Muscle of back (tissue), 11 donors: ENCODE results near the gene INPP4B. TPM values are rescaled to one million over a fixed set of nuclear protein-coding genes. Genes with fewer than 3 reads are reported as not detected.
A peak's percentile ranks its signal among the peaks of the same experiment; 100 is the strongest.
"Not testable (repeated sequence)": the region's sequence is repeated elsewhere in the genome, so short reads cannot be mapped to it uniquely, and the experiment has no call there.

ENCODE experiments used
- DNase-seq, 3 donors: peaks; one replicate each; pipeline versions ENCODE4 v3.0.0 to v3.0.0-alpha.2; 2013
- polyA plus RNA-seq, 10 donors: library from polyadenylated mRNA; unstranded; fragments of 120-200 nt; gene quantifications; one replicate each; pipeline ENCODE4 v1.2.1, GENCODE V29; 2013; ENCODE audit not compliant: insufficient read length in 10 of 10

Gene INPP4B
- polyA plus RNA-seq, 10 donors: 24.9 to 49.1 (median 31.6) TPM

DNA sequence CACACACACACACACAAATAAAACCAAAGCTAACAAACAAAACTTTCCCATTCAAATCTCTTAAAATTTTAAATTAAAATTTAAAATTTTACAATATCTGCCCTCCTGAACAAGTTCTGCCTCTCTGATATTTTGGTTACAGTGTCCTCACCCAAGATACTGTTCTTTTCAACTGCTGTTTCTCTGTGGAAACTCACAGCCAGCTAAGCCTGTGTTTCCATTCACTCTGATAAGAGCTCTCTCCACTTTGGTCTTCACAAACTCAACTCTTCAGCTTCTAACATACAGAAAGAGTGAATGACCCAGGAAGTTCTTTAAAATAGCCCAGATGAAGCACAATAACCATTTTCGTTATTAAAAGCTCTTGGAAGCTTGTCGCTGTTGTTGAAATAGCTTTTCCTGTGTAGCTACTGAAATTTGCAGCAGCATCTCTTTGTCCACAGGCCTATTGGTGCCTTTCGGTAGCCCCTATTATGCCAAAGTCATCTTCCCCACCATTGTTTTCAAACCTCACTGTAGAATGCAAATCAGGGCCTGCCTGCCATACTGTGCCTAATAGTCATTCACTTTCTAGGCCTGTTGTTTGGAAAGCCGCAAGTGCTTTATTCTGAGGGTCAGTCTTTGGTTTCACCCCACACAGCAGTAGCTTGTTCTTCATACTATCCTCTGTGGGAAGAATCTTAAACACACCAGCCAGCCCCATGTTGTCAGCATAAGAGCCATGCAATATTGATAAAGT is 19.4 kb downstream of the INPP4B start:
- no peak for DNase-seq

DNA sequence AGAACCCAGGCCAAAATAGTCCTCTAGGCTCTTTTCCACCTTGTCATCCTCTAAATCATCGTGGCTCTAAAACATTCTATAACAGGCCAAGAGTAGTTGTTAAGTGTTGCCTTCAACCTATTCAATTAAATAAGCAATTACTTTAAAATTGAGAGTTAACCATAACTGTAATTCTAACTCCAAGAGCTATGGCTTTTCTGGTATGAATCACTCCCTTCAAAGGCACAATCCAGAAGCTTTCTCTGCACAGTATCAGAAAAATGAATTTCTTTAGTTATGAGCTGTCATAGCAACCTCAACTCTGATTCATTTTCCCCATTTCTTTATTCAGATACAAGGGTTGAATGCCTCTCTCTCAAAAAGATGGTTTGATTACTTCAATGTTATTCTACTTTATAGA is 21.7 kb downstream of the INPP4B start:
- DNase-seq: peak in 1 of 3 donors; percentile 5

DNA sequence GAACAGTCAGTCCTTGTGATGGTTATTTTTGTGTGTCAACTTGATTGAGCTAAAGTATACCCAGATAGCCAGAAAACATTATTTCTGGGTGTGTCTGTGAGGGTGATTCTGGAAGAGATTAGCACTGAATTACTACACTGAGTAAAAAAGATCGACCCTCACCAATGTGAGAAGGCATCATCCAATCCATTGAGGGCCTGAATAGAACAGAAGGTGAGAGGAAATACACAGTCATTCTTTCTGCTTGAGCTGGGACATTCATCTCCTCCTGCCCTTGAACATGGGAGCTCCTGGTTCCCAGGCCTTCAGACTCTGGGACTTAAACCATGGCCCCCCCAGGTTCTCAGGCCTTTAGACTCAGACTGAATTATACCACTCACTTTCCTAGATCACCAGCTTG is 22.3 kb downstream of the INPP4B start:
- no peak for DNase-seq

DNA sequence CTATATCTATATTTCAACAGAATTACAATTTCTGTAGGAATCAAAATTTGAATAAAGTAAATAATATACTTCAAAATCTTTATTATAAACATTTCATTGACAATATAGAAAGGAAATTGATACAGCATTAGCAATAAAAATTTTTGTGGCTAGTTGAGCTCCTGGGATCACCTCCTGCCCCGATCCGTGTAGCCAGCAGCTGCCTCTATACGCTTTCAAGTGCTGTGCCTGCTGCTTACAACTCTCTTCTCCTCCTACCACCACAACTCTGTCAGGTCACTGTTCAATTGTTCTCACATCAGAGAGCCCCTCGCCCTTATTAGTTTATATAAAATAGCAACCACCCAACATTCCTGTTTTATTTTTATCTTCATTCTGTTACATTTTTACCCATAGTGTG is 27.6 kb downstream of the INPP4B start:
- no peak for DNase-seq

DNA sequence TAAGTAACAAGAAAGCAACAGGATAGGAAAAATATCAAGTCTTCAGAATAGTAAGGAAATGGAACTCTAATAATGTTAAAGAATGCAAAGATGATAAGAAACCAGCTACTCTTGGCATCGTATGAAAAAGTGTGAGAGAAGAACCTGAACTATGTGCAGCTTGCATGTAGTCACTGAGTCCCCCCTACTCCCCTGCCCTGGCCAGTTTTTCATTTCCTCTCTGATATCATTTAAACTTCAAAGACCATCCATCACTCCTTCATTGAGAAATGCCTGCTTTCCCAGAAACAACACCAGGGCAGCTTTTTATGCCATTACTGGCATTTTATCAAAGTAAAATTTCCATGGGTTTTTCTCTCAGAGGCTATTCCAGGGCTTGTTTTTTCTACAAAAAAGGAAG is 28.1 kb downstream of the INPP4B start:
- DNase-seq: peak in 1 of 3 donors; percentile 35

DNA sequence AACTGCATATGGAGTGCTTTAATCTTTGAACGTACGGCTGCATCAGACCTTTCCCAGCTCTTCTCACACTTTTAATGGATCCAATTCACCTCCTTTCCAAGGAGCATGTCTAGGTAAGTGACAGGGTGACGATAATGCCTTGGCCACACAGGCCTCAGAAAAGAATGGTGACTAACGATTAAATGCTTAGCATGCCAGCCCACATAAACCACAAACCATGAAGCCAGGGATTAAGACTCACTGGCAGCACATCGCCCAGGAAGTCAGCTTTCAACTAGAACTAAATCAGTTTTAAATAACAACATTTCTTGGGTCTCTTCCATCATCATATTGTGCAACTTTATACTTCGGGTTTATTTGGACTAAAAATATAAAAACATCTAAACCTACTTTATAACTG is 28.7 kb downstream of the INPP4B start:
- DNase-seq: peak in 2 of 3 donors; percentile 48 to 86

DNA sequence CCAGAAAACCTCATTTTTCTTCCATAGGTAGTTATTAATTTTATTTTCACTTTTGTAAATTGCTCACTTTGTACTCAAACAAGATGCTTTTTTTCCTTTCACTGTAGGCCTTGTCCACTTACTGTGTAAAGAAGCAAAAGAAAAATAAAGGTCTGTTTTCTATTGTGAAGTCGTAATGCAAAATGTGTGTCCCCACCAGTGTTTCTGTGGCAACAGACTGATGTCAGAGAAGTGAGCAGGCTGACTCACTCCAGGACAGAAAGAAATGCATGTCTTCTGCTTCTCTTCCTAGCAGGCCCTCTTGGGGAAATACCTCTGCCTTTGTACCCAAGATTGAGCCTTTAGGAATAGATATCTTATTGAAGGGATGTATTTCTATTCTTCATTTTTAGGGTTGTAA is 30.3 kb downstream of the INPP4B start:
- peak in 2 of 3 donors; percentile 9 to 33 for DNase-seq

DNA sequence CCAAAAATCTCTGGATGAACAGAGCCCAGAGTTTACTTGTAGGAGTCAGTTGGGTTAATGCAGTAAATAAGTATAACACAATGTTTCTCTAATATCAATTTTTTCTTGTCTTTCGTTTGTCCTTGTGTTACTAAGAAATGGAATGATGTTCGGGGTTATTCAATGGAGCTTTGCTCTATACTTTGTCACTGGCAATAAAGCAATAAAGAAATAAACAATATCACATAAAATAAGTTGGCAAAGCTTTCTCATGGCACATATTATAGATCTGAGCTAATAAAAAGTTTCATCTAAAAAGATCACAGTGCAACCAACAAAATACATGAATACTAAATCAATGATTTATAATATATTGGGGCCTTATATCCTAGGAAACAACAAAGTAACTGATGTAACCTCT is 32.7 kb downstream of the INPP4B start:
- no peak for DNase-seq

DNA sequence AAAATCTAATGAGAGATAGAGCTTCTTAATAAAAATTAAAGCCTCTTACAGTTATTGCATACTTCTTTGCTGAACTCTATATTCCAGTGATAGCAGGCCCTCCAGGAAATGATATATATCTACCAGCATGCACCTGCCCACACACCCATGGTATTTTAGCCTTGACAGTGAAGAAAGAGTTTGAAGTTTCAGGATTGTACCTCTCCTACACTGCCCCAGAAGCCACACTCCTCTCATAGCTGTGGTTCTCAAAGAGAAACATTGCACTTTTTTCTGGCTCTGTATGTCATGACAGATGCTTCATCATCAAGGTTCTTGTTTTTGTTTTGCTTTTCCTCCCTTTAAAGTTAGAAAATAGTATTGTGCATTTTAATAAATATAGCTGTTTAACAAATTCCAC is 34.0 kb downstream of the INPP4B start:
- DNase-seq: no peak

DNA sequence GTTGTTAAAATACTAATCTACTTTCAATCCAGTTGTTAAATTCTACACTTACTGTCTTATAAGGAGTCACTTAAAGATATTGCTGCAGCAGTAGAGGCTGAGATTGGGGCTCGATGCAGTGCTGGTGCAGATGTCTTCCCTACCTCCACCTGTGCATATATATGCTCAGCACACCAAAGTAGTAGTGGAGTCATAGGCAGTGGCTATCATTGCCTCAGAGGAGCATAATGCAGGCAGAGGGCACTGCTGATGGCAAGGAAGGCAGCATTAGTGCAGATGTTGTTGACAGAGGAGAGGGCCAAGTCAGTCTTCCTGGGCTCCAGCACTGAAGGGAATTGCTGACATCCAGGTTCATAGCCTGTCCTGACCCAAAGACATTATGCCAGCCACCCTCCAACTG is 35.1 kb downstream of the INPP4B start:
- DNase-seq: no peak

DNA sequence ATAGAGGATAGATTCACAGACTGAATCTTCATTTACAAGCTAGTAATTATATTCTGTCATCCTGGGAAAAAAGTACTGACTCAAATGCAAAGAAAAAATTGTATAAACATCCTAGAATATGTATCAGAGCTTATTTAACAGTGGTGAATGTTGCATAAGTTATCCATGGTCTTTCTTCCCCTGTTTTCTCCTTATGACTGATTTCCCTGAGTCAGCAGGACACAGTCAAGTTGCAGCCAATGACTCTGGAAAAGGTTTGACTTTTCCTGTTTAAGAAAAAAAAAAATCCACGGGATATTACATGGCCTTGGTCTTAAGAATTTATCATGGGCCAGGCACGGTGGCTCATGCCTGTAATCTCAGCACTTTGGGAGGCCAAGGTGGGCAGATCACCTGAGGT is 36.5 kb downstream of the INPP4B start:
- DNase-seq: no peak

DNA sequence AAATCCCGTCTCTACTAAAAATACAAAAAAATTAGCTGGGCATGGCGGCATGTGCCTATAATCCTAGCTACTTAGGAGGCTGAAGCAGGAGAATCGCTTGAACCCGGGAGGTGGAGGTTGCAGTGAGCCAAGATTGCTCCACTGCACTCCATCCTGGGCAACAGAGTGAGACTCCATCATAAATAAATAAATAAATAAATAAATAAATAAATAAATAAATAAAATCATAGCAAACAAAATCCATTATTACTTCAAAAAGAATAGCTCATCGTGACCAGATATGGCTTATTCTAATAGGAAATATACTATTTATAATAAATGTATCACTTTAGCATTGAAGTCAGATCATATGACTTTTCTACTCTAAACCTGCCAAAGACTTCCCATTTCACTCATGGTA is 42.2 kb downstream of the INPP4B start:
- DNase-seq: not testable (repeated sequence)

DNA sequence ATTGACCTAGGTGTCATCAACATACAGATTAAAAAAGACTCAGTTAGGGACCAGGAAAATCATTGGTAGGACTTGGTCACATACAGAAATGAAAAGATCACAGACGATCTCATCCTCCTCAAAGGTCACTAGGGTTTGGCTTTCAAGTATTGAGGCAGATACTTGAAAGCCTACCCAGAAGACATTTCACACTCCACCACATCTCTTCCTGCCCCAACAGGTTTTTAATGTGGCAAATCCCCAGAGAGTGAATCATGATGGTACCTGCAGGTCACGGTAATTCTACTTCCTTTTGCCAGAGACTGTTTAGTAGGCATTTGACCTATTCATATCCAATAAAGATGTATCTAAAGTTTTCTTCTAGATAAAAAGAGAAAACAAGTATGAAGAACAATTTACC is 44.1 kb downstream of the INPP4B start:
- DNase-seq: no peak

DNA sequence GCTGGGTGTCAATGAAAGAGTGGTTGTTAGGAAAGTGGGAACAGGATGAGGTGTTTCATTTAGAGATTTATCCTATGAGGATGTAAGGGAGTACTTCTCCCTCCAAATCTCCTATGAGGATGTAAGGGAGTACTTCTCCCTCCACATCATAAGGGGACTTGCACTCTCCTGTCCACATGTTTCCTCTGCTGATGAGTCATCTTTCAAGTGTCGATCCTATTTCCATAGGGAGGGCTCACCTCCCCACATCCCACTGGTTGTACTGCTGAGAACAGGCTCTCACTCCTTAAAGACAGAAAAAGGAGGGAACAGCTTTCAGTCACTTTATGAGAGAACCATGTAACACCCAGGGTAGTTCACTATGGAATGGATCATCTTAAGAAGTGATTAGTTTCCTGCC is 65.0 kb downstream of the INPP4B start:
- no peak for DNase-seq

DNA sequence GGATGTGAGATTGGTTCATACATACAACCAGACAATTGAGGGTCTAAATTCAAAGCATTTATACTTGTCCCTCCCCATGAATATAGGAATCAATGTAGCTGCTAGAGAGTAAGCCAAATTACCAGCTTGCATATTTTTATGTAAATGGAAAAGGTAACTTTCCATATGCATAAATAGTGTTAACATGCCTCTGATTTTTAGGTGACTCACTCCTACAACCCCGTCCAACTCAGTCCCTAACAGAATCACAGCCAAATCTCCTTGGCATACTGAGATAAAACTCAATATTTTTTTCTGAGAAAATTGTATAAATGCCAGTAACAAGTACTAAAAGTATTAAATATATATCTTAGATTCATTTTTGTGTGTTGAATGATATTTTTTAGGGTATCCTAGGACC is 67.2 kb downstream of the INPP4B start:
- no peak for DNase-seq

DNA sequence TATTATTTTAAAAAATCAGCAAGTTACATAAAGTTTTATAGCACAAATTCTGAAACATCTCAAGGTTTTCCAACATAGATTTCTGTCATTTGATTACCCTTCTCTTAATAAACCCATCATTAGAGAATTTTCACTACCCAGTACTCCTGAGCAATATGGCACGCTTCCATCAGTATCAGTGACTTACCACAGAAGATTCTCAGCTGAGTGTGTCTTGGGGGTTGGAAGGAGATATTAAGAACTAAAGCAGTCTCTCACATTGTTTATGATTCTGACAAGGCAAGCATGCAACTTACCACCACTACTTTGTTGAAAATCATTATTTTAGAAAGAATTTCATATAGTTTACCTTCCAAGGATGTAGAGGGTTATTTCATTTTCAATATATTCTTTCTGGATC is 67.7 kb downstream of the INPP4B start:
- DNase-seq: peak in 1 of 3 donors; percentile 3

DNA sequence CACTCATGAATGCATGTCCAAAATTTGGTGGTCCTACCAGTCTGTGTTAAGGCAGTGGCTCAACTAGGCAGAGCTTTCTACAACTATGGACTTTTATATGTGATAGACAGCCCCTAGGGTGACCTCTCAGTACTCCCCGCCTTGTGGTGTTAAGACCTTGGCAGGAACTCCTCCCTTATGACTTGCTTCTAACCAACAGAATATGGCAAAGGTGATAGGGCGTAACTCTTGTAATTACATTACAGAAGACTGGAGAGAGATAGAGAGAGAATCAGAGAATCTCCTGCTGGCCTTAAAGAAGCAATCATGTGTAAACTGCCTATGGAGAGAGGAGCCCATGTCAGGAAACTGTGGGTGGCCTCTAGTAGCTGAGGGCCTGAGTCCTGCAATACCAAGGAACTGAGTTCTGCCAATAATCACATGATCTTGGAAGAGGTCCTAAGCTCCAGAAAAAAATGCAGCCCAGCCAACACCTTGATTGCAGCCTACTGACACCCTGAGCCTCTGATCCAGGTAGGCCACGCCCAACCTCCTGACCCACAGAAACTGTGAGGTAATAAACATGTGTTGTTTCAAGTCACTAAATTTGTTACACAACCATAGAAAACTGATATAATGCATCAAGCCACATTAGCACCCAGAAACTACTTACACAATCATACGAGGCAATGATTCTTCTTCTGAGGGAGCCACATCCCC is 68.9 kb downstream of the INPP4B start:
- no peak for DNase-seq

DNA sequence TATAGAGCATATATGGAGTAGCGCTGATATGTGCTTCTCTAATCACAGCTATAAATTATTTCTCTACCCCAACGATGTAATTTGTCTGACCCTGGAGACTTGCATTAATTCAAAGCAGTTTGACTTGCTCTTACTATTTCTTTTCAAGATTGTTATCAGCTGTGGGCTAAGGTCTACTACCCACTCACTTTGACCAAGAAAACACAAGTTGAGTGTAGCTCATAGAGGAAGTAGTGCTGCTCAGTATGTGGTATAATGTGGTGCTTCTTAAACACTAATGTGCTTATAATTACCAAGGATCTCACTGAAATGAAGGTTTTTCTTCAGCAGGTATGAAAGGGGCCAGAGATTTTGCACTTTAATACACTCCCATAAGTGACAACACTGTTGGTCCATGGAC is 70.1 kb downstream of the INPP4B start:
- DNase-seq: no peak

DNA sequence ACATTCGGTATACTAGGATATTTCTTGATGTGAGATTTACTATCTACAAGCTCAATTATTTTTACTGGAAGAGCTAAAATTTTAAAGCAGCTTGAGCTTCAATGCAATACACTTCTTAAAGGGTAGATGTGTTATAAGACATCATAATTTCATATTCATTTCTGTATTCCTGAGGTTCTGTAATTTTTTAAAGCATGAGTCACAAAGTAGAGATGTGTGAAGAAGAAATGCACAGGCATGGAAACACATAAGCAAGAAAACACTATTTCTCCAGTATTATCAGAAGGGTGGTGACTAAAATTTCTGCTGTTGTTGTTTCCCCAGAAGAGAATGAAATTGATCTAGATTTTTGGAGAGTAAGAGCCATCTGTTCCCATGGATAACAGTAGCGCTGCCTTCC is 72.6 kb downstream of the INPP4B start:
- no peak for DNase-seq

DNA sequence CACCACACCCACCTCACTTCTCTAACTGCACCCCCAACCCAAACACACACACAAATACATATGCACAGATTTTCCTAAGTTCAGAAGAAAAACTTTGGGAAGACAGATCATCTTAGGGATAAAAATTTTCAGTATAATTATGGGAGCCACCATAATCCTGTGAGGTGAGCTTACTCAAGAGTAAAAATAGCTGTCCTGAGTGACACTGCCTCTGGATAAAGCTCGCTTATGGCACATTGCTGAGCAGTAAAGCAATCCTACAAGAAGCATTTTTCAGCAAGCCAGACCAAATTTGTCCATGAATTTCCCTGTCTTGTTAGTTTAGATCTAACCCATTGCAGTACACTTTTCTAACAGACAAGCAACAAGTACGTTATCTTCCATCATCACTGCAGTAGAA is 83.8 kb downstream of the INPP4B start:
- DNase-seq: no peak

DNA sequence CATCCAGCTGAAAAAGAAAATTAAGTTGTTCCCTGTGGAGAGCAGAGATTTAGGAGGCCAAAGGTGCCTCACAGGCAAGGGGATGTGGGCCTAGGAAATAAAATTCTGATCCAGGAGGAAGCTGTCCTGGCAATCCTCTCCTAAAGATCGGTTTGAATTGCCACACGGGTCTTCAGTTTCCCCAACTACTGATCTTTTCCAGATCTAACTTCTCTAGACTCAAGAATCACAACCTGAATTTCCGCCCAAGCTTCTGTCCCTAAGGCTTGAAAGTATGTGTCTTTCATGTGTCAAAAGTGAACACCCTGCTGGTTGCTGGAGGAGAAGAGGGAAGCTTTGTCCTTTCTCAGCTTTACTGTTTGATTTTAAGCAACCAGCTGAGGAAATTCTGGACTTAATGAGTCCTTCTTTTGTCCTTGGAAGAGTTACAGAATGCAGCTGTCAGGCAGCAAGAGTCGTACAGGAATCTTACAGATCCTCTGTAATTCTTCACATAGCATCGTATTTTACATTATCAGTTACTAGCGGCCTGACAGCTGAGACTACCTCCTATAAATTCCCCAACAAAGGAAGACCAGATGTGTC is 93.8 kb downstream of the INPP4B start:
- peak; percentile 7 to 71 (median 54) for DNase-seq

DNA sequence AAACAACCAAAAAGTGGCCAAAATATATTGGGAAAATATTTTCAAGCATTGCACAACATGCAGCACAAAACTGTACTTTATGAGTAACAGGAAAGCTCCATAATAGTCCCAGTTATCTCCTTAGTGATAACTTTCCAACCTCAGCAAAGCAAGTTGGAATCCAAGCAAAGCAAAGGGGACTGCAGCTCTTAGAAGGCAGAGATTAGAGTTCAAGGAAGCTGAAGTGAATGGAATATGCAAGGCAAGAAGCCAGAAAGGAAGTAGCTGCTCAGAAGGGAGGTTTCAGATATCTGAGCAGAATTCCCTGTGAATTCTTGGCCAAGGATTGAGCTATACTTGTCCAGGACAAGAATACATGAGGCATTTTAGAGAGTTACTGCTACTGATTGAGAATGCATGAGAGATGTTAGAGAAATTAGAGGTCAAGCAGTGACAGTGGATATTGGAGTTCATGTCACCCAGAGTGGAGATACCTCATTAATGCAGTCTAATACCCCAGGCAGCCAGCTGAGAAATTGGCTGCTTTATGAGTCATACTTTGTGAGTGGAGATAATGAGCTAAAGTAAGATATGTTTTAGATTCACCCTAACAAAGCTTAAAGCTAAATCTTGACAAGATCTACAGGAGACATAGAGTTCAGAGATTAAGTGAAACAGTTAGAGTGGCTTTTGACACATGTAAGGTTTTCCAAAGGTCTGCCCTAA is 102.8 kb downstream of the INPP4B start:
- no peak for DNase-seq

DNA sequence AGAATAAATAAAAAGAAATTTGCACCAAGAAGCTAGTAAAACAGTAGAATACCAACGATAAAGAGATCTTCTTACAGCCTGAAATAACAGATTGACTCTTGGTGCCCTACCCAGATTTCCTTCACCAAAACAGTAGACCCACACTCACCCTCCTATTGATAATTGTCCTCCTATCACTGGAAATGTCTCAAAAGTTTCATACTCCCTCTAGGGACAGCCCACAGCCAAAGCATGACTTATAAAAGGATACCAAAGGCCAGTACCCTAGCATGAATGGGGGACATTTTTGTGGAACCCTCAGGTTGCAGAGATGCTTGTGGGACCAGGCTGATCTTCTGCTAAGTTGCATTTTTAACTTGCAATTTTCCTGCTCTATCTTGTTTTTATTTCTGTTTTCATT is 104.1 kb downstream of the INPP4B start:
- no peak for DNase-seq
